ENCODE results near the gene AKAP13. TPM values are rescaled to one million over a fixed set of nuclear protein-coding genes. Genes with fewer than 3 reads are reported as not detected.

AKAP13 gene
- total and polyA plus RNA-seq, 2 of the 13 experiments (the other 11 are each of a cell fraction or from before 2014, with no cell fraction given): 6.7 to 27.1 TPM

GRCh38 chr15:85380217-85380811 lies at the start of gene AKAP13 (continued):
- TF ChIP-seq DRAP1 (CRISPR knock-in tag; IDR thresholded peaks at IDR 0.05): peak; percentile 78
- peak; percentile 96 for TF ChIP-seq SP2 (CRISPR knock-in tag; IDR thresholded peaks at IDR 0.05)
- TF ChIP-seq RBFOX2 (IDR thresholded peaks at IDR 0.05; ENCODE audit: low read depth, low read length): peak; percentile 79
- no peak for TF ChIP-seq AGO1 (IDR thresholded peaks at IDR 0.05; ENCODE audit: low read depth, low read length, poor library complexity, severe bottlenecking)
- TF ChIP-seq ZNF724P (CRISPR knock-in tag; IDR thresholded peaks at IDR 0.05; ENCODE audit: borderline replicate concordance): peak; percentile 29; the same call in 1 of the 2 replicates
- TF ChIP-seq TMF1 (CRISPR knock-in tag; IDR thresholded peaks at IDR 0.05; ENCODE audit: low read depth): no peak
- TF ChIP-seq RFXAP (CRISPR knock-in tag; IDR thresholded peaks at IDR 0.05; ENCODE audit: borderline replicate concordance): peak; percentile 99
- TF ChIP-seq CCAR2 (optimal IDR thresholded peaks at IDR 0.05; ENCODE audit: low read depth, low read length): no peak
- TF ChIP-seq SAFB2 (CRISPR knock-in tag; IDR thresholded peaks at IDR 0.05; ENCODE audit: borderline replicate concordance, low read depth): no peak
- TF ChIP-seq E2F5 (CRISPR knock-in tag; conservative IDR thresholded peaks at IDR 0.05): no peak
- no peak for TF ChIP-seq MEIS2 (CRISPR knock-in tag; IDR thresholded peaks at IDR 0.05)
- TF ChIP-seq FOXA3 (CRISPR knock-in tag; IDR thresholded peaks at IDR 0.05): no peak
- TF ChIP-seq SOX13 (IDR thresholded peaks at IDR 0.05): no peak
- 0 out of 4 replicates have a peak, but pooled peaks of 1 of the 2 experiments have one; percentile 16 for TF ChIP-seq SOX13 (CRISPR knock-in tag; conservative IDR thresholded peaks at IDR 0.05 in 1 of 2, IDR thresholded peaks at IDR 0.05 in 1 of 2)
- TF ChIP-seq RARG (CRISPR knock-in tag; IDR thresholded peaks at IDR 0.05; ENCODE audit: low read depth): no peak
- TF ChIP-seq HINFP (CRISPR knock-in tag; IDR thresholded peaks at IDR 0.05; ENCODE audit: low read depth): no peak
- no peak; the same call in 1 of the 2 replicates for TF ChIP-seq TSC22D2 (CRISPR knock-in tag; IDR thresholded peaks at IDR 0.05; ENCODE audit: borderline replicate concordance)
- TF ChIP-seq TCF7 (IDR thresholded peaks at IDR 0.05; ENCODE audit: low read depth): no peak
- TF ChIP-seq SP5 (CRISPR knock-in tag; IDR thresholded peaks at IDR 0.05; ENCODE audit: borderline replicate concordance, low read depth): no peak
- 0 out of 2 replicates have a peak, but pooled peaks have one; percentile 21 for TF ChIP-seq ZNF124 (CRISPR knock-in tag; IDR thresholded peaks at IDR 0.05)
- no peak for TF ChIP-seq ZNF331 (CRISPR knock-in tag; IDR thresholded peaks at IDR 0.05)
- no peak for TF ChIP-seq RBM22 (optimal IDR thresholded peaks at IDR 0.05; ENCODE audit: low read length)
- no peak for TF ChIP-seq ZNF563 (CRISPR knock-in tag; IDR thresholded peaks at IDR 0.05)
- no peak for TF ChIP-seq CEBPB (IDR thresholded peaks at IDR 0.05; ENCODE audit: borderline replicate concordance, low read depth, low read length)
- TF ChIP-seq RFXANK (CRISPR knock-in tag; IDR thresholded peaks at IDR 0.05): peak; percentile 97
- peak; percentile 25; the same call in 1 of the 2 replicates for TF ChIP-seq ZNF772 (CRISPR knock-in tag; IDR thresholded peaks at IDR 0.05)
- TF ChIP-seq ZSCAN31 (CRISPR knock-in tag; IDR thresholded peaks at IDR 0.05; ENCODE audit: low read depth): 0 out of 2 replicates have a peak, but pooled peaks have one; percentile 19
- no peak for TF ChIP-seq TERF1 (CRISPR knock-in tag; IDR thresholded peaks at IDR 0.05)
